Spleen (tissue), 11 donors: Measurements from ENCODE around the gene REG1A. TPM values are rescaled to one million over a fixed set of nuclear protein-coding genes. Genes with fewer than 3 reads are reported as not detected.

Source experiments
- DNase-seq: peaks from one replicate; pipeline ENCODE4 v3.0.0-alpha.2; 2020
- H3K27ac ChIP-seq, 8 donors: fragments of 200-600 bp; sonication (generic) in 7 of 8; 1 replicate in 4 of 8; 2 replicates in 4 of 8; pipeline versions ENCODE4 v1.5.0 to v1.8.0; 2016 to 2021; ENCODE audit warnings: inconsistent platforms in 4 of 8, mild to moderate bottlenecking in 4 of 8, moderate library complexity in 1 of 8
- H3K27me3 ChIP-seq, 7 donors: fragments of 200-600 bp; sonication (generic) in 6 of 7; replicated peaks in 1 of 7; 1 replicate in 4 of 7; 2 replicates in 3 of 7; pipeline versions ENCODE4 v1.5.0 to v1.8.0; 2016 to 2021; ENCODE audit warnings: inconsistent platforms in 3 of 7, mild to moderate bottlenecking in 1 of 7
- H3K36me3 ChIP-seq, 6 donors: fragments of 200-600 bp; sonication (generic) in 5 of 6; 1 replicate in 4 of 6; 2 replicates in 2 of 6; pipeline versions ENCODE4 v1.5.0 to v1.8.0; 2016 to 2021; ENCODE audit warnings: inconsistent platforms in 2 of 6
- H3K4me1 ChIP-seq, 6 donors: fragments of 200-600 bp; sonication (generic) in 5 of 6; 1 replicate in 3 of 6; 2 replicates in 3 of 6; pipeline versions ENCODE4 v1.5.0 to v1.8.0; 2016 to 2021; ENCODE audit warnings: inconsistent platforms in 3 of 6
- H3K4me3 ChIP-seq, 8 donors: fragments of 200-600 bp; sonication (generic) in 7 of 8; 1 replicate in 4 of 8; 2 replicates in 4 of 8; pipeline versions ENCODE4 v1.5.0 to v1.8.0; 2016 to 2021; ENCODE audit warnings: inconsistent platforms in 4 of 8, mild to moderate bottlenecking in 4 of 8, moderate library complexity in 2 of 8
- H3K9me3 ChIP-seq, 8 donors: fragments of 200-600 bp; sonication (generic) in 7 of 8; 1 replicate in 4 of 8; 2 replicates in 4 of 8; pipeline versions ENCODE4 v1.5.0 to v1.8.0; 2016 to 2021; ENCODE audit warnings: inconsistent platforms in 4 of 8
- CTCF ChIP-seq, 11 experiments: fragments of 200-600 bp in 7 of 11; fragments of 450-650 bp in 4 of 11; sonication (generic) in 4 of 11; IDR thresholded peaks in 8 of 11; conservative IDR thresholded peaks in 3 of 11; 1 replicate in 7 of 11; 2 replicates in 4 of 11; pipeline versions ENCODE4 v1.4.0 to v1.8.0; 2016 to 2021; ENCODE audit warnings: antibody characterized with exemption in 11 of 11, inconsistent platforms in 4 of 11, mild to moderate bottlenecking in 1 of 11
- POLR2A ChIP-seq, 3 donors: fragments of 450-650 bp; IDR thresholded peaks; one replicate each; pipeline ENCODE4 v1.5.1; 2017; ENCODE audit warnings: antibody characterized with exemption in 3 of 3, mild to moderate bottlenecking in 1 of 3
- POLR2AphosphoS5 ChIP-seq, 3 donors: sonication (generic); formaldehyde crosslinking; IDR thresholded peaks; one replicate each; pipeline ENCODE4 v1.5.1; 2017; ENCODE audit warnings: antibody characterized with exemption in 3 of 3
- WGBS, 5 donors: extraction: QIAGEN DNeasy Blood & Tissue Kit in 3 of 5; methylation state at CpG; one replicate each; pipeline versions ENCODE4 v1.1.5 to v1.1.7; 2013 to 2018; 5-methylcytosine and 5-hydroxymethylcytosine counted together
- intact Hi-C: fragments of 100-400 bp; cut with DNase I; formaldehyde crosslinking; loops from one replicate; pipeline ENCODE4 v1.15.0; 2023; ENCODE audit warnings: low total_unique reads
- polyA plus RNA-seq, 3 donors: library from polyadenylated mRNA; stranded (reverse); fragments of 200-250 nt; gene quantifications; one replicate each; pipeline ENCODE4 v1.2.1, GENCODE V29; 2013
- total RNA-seq, 7 donors: library from RNA; depleted of rRNA in 3 of 7; stranded (reverse); fragments of >200 nt in 3 of 7; fragmentation: NEBNext Ultra II Directional in 4 of 7; extraction: Animal tissue kit (Norgen Biotek cat#: 25700) in 4 of 7; gene quantifications; one replicate each; pipeline versions ENCODE4 v1.1.0 to v1.2.1, GENCODE V29; 2016 to 2021
- donor health status: healthy with polysubstance abuse.
- donor health status: DM: no; HTN: no; CAD: no; lungs with moderate emphysema.
- donor health status: DM: no; HTN: no; CAD: no.
- donor health status: Bipolar disorder and iron deficiency.
- donor health status: healthy.
- donor health status: DM: no; HTN: no; CAD: no.
- donor health status: DM: yes; HTN: yes; CAD: no.

REG1A gene
- total and polyA plus RNA-seq, 10 donors, result 2.2 to 8.0 (median 3.8) TPM; not detected in 4

- no peak for DNase-seq
- WGBS, 5 donors, result 46 to 62% (median 52%) methylated on average over 9 of the region's 9 CpGs
- TF ChIP-seq CTCF (IDR thresholded peaks at IDR 0.05 in 8 of 11, conservative IDR thresholded peaks at IDR 0.05 in 3 of 11) (no peak), POLR2AphosphoS5 (IDR thresholded peaks at IDR 0.05) (no peak), POLR2A (IDR thresholded peaks at IDR 0.05) (no peak)
- intact Hi-C loops, result no loop called here
- Histone ChIP-seq H3K4me3 (no peak overlapping the region), H3K36me3 (no peaks in the 10 kb centered on the region), H3K27ac (no peak overlapping the region), H3K4me1 (no peaks in the 10 kb centered on the region), H3K9me3 (no peaks in the 10 kb centered on the region), H3K27me3 (no peaks in the 10 kb centered on the region)
Observed at GRCh38 chr2:79124907-79125720, 4.8 kb downstream of the REG1A start.

GRCh38 chr2:79125721-79125985, 5.4 kb downstream of the REG1A start:
- Histone ChIP-seq H3K4me3 (no peak overlapping the region), H3K36me3 (no peaks in the 10 kb centered on the region), H3K4me1 (no peaks in the 10 kb centered on the region), H3K9me3 (no peaks in the 10 kb centered on the region), H3K27ac (no peak overlapping the region), H3K27me3 (no peaks in the 10 kb centered on the region)
- no peak for DNase-seq
- TF ChIP-seq CTCF (IDR thresholded peaks at IDR 0.05 in 8 of 11, conservative IDR thresholded peaks at IDR 0.05 in 3 of 11), result no peak
- TF ChIP-seq POLR2A (IDR thresholded peaks at IDR 0.05), result no peak
- TF ChIP-seq POLR2AphosphoS5 (IDR thresholded peaks at IDR 0.05), result no peak
- WGBS, 5 donors, result 91 to 96% (median 93%) methylated on average over 3 of the region's 3 CpGs
- intact Hi-C loops, result no loop called here

GRCh38 chr2:79128406-79128805, 8.1 kb downstream of the REG1A start:
- no peak overlapping the region for H3K27ac ChIP-seq
- 85 to 96% (median 90%) methylated on average over 3 of the region's 3 CpGs for WGBS, 5 donors
- no peak for DNase-seq
- intact Hi-C loops, result no loop called here
- H3K36me3 ChIP-seq, result no peaks in the 10 kb centered on the region
- TF ChIP-seq POLR2AphosphoS5 (IDR thresholded peaks at IDR 0.05), result no peak
- no peak for TF ChIP-seq CTCF (IDR thresholded peaks at IDR 0.05 in 8 of 11, conservative IDR thresholded peaks at IDR 0.05 in 3 of 11)
- TF ChIP-seq POLR2A (IDR thresholded peaks at IDR 0.05), result no peak
- H3K4me1 ChIP-seq, result no peaks in the 10 kb centered on the region
- H3K9me3 ChIP-seq, result no peaks in the 10 kb centered on the region
- H3K4me3 ChIP-seq, result no peak overlapping the region
- H3K27me3 ChIP-seq, result no peaks in the 10 kb centered on the region

- H3K27me3 ChIP-seq, result no peaks in the 10 kb centered on the region
- intact Hi-C loops, result no loop called here
- DNase-seq, result no peak
- no peaks in the 10 kb centered on the region for H3K4me1 ChIP-seq
- no peak for TF ChIP-seq POLR2AphosphoS5 (IDR thresholded peaks at IDR 0.05)
- TF ChIP-seq POLR2A (IDR thresholded peaks at IDR 0.05), result no peak
- no peak for TF ChIP-seq CTCF (IDR thresholded peaks at IDR 0.05 in 8 of 11, conservative IDR thresholded peaks at IDR 0.05 in 3 of 11)
- 84 to 91% (median 85%) methylated on average over 6 of the region's 6 CpGs for WGBS, 5 donors
- no peaks in the 10 kb centered on the region for H3K36me3 ChIP-seq
- no peak overlapping the region for H3K4me3 ChIP-seq
- H3K27ac ChIP-seq, result no peak overlapping the region
- H3K9me3 ChIP-seq, result no peaks in the 10 kb centered on the region
Observed at GRCh38 chr2:79129260-79129659, 9.0 kb downstream of the REG1A start.
